HG02763 (cell line): ENCODE results near the gene FAF1.
A peak's percentile ranks its signal among the peaks of the same experiment; 100 is the strongest.

Source experiments
- ATAC-seq: cut with Tn5 transposase; IDR thresholded peaks from one replicate; pipeline ENCODE4 v1.9.1; 2021; ENCODE audit warnings: mild to moderate bottlenecking, moderate library complexity; ENCODE audit not compliant: unreplicated experiment

Gene FAF1

DNA sequence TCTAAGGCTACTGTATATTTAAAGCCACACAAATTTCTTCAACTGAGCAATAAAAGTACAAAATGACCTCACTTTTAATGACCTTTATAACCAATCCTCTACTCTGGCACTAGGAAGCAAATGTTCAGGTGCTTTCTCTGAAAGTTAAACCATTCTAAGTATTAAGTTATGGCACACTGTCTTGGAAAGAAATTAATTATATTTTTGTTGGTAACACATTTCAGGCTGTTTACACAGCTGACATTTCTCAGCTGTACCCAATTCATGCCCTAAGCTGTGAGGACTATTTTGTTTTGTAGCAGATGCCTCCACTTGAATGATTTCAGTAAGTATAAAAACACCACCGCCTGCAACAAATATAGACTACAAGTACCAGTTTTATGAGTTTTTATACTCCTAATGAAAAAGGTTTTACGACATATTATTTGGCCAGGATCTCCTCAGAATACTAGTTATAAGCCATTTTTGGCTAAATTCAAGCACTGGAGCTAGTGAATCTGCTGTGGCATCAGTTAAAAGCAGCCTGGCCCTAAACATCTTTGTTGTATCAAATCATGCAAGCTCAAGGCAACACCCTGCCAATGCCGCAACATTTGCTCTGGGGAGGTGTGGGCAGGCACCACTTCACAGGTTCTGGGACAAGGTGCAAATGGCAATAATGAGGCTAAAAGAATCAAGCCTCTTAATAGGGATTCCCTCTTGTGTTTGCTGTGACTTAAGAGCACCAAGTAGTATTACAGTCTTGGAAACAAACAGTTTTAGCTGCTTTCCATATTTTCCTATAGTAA is 308.4 kb downstream of the FAF1 start:
- ATAC-seq: no peak

DNA sequence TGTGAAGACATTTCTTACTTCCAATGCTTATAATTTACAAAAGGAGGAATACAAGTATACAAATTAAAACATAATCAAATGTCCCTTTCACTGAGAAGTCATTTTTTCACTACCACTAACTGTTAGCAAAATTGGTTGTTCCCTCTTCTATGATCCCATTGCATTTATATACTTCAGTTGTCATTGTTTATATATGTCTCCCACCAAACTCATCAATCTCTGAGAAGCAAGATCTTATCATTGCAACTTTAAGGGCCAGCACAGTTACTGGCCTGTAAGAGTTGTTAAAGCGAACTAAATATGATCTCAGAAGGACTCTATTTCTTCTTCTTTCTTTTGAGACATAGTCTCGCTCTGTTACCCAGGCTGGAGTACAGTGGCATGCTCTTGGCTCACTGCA is 313.5 kb downstream of the FAF1 start:
- no peak for ATAC-seq

DNA sequence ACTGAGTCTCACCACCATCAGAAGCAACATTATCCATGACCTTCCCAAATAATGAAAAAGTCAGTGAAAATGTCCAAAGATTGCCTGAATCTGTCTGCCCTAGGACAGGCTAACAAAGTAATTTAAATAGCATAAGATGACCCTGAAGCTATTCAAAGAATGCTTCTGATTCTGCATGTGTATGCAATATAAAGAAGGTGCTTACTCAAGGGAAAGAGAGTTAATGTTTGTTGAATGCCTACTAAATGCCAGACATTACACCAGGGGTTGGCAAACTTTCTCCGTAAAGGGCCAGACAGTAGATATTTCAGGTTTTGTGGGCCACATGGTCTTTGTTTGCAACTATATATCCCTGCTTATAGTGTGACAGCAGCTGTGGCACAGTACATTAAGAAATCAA is 314.9 kb downstream of the FAF1 start:
- no peak for ATAC-seq

DNA sequence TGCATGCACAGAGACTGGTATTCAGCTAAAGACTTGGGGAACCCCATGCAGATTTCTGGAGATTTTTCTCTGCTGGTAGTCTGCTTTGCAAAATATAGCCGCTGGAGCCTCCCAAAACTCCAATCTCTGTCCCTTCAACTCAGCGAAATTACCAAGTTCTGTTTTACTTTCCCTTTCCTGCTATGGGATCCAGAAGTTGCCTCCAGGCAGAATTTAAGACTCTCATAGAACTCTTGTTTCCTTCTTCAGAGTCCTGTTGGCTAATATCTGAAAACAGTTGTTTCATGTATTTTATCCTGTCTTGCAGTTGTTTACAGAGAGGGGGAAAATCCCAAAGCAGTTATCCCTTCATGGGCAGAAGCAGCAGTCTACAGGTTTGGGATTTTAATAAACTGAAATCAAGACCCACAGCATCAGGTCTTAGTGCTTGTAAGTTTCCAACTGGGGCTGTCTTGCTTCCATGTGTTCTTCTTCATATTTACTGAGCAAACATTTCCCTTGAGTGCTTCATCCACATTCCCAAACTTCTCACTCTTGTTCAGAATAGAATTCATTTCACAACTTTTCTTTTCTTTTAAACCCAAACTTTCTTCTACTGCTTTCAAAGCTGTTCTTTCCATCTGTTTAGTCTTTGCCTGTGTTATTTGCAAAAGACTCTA is 315.5 kb downstream of the FAF1 start:
- ATAC-seq: no peak

DNA sequence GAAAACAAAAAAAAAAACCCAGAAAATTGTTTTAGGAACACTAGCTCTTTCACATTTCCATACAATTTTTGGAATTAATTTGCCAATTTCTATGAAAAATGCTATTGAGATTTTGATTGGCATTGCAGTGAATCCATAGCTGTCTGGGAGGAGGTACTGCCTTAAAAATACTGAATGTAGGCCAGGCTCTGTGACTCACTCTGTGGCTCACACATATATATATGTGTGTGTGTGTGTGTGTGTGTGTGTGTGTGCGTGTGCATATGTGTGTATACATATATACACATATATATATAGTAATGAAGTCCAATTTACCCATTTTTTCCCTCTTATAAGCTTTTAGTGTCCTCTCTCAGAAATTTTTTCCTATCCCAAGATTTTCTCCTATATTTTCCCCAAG is 322.6 kb downstream of the FAF1 start:
- ATAC-seq: no peak

DNA sequence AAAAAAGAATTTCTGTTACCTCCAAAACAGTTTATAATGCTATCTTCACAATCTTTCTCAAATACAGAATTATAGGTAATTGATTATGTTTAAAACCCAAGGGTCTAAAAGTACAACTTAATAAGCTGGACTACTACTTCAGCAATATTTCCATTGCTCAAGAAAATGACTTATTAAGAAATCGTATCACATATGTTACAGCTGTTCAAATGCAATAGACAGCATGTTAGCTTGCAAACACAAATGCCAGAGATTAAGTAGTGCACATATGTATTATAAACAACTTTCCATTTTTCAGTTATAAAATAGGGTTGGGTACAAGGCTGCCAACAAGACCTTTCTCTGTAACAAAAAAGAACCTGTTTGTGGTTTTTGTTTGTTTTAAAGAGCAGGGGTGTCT is 325.8 kb downstream of the FAF1 start:
- no peak for ATAC-seq

DNA sequence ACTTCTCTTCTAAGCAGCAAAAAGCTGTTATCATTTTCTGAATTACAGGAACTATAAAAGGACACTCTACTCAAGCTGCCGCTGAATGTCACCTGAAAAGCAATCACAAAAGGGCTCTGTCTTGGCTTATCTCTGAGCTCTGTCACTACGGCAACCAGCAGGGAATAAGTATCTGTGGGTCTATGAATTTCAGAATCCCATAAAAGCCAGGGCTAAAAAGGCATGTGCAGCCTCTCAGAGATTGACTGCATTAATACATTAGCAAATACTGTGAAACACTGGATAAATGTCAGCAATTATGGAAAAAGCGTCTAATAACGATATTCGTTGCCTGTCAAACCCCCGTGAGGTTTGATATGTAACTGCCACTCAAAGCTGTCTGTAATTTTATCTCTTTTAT is 326.6 kb downstream of the FAF1 start:
- no peak for ATAC-seq

DNA sequence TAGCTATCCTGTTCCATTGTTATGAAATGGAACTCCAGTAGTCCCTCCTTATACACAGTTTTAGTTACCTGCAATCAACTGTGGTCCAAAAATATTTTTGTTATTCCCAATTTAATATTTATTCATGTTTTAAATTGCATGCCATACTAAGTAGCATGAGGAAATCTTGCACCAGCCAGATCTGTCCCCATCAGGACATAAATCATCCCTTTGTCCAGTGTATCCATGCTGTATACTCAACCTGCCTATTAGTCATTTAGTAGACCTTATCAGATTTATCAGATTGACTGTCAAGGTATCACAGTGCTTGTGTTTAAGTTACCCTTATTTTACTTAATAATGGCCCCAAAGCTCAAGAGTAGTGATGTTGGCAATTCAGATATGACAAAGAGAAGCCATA is 328.9 kb downstream of the FAF1 start:
- ATAC-seq: no peak

DNA sequence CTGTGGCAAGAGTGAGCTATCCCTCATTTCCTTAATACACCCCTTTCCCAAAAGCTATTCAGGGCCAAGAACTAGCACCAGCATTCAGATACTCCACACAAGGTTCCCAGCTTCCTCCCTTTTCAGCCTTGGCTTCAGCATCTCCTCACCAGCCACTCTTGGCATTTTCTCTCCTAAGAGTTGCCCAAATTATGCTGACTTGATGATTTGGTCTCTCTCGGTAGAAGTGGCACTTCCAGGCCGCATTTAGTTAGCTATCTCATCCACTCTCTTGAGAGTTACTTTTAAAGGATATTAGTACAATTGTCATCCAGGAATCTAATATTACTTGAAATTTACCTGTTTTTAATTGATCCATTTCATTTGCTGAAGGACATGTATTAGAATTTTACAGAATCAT is 337.8 kb downstream of the FAF1 start:
- no peak for ATAC-seq

DNA sequence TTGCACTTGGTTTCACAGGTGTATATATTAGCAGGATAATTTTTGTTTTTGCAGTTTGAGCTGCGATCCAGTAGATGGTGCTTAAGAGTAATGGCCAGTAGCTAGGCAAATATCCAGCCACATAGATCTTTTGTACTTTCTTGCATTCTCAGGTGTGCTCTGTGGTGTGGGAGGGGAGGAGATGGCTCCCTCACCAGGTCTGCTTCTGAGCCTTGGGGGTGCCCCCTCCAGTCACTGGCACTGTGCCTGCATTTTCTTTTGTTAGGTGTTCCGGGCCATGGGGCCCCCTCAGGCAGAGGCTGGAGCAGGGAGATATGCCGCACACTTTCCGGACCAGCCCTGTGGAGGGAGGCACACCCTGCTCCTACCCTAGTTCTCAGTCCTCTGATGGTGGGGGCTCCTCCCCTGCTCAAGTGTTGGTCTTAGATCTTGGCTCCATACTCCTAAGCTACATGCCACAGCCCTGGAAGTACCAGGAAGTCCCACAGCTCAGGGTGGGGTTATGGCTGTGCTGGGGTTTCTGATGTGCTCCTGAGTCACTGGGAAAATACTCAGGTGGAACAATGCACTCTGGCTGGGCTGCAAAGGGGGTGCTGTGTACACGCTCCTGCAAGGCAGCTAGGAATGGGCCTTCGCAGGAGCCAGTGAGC is 339.3 kb downstream of the FAF1 start:
- no peak for ATAC-seq

DNA sequence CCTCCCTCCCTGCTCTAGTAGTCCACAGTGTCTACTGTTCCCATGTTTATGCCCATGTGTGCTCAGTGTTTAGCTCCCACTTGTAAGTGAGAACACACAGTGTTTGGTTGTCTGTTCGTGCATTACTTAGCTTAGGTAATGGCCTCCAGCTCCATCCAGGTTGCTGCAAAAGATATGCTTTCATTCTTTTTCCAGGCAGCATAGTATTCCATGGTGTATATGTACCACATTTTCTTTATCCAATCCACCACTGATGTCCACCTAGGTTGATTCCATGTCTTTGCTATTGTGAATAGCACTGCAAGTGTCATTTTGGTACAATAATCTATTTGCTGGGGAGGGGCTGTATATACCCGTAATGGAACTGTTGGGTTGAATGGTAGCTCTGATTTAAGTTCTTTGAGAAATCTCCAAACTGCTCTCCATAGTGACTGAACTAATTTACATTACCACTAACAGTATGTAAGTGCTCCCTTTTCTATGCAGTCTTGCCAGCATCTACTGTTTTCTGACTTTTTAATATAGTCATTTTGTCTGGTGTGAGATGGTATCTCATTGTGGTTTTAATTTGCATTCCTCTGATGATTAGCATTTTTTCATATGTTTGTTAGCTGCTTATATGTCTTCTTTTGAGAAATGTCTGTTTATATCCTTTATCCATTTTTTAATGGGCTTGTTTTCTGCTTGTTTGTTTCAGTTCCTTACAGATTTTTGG is 344.9 kb downstream of the FAF1 start:
- no peak for ATAC-seq

DNA sequence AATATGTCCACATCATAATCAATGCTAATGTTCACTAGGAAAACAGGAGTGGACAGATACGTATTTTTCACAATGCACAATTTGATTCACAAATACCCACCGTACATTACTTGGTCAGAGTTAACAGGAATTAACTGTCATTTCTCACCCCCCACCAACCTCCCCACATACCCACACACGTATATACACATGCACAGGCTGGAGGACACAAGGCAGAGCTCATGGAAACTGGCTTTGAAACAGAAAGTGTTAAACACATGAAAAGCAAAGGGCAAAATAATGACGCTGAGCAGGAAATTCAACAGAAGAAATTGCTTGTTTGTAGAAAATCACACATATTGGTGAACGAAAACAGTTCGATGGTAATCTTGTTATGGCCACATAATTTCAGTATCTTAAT is 348.4 kb downstream of the FAF1 start:
- ATAC-seq: no peak

DNA sequence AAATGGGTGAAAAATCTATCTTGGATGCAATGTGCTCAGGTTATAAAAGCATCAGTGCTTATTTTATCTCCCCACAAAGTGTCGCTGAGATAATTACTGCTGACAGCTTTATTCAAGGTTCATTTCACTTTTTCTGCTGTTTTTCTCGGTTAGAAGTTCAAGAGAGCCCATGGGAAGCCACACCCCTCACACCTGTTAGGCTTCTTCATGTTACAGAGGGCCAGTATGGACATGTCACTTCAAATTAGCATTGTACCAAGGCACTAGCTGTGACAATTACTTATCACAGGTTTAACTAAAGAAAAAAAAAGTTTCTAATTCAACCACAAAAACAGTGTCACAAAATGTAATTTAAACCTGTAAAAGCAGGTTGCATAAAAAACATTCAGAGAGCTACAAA is 349.5 kb downstream of the FAF1 start:
- peak; percentile 61 for ATAC-seq

DNA sequence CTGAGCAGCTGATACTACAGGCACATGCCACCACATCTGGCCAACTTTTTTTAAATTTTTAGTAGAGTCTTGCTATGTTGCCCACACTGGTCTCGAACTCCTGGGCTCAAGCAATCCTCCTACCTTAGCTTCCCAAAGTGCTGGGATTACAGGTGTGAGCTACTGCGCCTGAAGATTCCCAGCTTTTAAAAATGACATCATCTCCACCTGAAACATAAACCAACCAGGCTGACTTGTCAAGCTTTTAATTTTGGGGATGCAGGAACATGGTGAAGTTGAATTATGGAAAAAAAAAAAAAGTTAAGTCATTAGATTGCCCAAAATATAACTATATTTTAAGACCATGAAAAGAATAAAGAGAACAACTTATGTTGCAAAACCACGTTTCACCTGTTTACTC is 350.6 kb downstream of the FAF1 start:
- ATAC-seq: no peak

DNA sequence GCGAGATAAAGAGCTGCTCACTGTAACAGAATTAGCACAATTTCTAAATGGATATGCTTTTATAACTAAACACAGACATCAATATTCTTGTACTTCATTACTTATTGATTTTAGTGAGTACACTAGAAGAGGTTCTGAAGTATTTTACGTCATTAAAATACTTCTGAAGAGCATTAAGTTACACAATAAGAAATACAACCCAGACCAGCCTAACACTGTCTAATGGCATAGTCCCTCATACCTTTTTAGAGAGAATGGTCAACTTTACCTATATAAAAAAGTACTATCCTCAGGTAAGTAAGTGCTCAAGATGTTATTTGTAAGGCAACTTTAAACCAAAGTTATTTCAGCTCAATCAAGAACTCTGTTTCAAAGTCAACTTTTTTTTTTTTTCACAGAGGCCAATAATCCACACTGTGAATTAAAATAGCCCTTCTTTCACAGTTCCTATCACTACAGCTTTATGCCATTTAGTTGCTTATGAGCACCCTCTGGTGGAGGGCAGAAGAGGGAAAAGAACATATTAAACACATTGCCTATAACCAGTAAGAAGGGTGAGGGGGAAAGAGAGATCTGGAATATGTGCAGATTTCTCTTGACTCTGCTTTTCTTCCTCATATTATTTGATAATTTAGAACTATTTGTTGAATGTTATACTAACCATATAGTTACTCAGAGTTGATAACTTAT is 354.7 kb downstream of the FAF1 start:
- no peak for ATAC-seq

DNA sequence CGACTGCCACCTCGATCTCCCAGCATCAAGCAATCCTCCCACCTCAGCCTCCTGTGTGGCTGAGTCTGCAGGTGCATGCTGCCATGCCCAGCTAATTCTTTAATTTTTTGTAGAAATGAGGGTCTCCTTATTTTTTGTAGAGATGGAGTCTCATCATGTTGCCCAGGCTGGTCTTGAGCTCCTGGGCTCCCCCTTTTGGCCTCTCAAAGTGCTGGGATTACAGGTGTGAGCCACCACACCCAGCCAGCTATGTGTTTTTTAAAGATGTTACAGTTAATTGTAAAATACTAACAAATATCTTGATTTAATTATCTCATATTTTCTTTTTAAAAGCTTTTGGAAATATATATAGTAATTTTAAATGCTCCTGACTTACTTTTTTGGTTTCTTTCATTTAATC is 355.5 kb downstream of the FAF1 start:
- ATAC-seq: no peak

DNA sequence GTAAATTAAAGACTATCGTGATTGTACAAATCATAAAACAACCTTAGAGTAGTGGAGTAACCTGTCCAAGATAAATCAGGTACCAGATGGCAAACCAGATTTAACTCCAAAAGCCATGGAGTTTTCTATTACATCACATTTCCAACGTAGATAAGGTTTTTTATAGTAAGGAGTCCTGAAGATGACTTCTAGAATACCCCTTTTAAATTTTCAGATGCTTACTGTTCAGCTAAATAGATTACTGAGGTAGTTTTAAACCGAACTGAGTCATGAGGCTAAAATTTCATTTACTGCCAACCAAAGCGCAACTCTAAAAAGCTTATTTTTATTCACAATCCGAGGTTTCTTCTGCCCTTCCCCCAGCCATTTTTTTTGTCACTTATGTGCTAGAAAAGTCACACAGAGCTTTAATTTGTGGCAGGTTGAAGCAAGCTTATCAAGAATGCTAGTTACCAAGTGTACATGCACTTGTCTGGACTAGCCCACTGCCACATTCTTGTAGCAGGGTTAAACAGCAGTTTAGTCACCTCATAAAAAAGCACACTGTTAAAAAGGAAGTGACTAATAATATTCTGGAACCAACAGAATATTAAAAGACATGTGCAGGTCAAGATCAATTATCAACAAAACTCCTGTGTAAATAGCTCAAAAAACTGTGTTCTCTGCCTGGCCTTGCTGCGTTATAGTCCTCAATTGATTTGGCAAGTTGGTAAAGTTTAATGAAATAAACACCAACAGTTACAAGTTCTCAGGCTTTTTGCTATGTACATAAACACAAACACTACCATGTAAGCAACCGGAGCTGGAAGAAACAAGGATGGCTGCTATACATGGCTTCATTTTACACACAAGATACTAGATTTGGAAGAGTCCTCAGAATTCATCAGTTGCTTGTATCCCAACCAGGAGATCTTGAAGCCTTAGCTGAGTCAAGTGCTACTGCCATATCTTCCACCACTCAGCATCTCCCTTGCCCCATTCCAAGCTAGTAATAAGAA is 356.5 kb downstream of the FAF1 start:
- ATAC-seq: no peak

DNA sequence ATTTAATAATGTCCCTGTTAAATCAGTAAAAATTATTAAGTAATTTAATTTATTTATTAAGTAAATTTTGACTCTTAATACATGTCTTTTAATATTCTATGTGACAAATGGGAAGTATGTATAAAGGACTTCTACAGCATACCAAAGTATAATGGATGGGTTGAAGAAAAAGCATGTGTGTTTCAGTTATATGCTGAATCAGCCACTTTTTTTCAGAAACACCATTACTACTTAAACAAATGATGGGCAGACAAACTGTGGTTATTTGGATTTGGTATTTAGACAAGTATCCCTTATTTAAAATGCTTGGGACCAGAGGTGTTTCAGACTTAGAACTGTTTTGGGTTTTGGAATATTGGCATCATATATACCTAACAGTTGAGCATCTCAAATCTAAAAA is 360.5 kb downstream of the FAF1 start:
- no peak for ATAC-seq

DNA sequence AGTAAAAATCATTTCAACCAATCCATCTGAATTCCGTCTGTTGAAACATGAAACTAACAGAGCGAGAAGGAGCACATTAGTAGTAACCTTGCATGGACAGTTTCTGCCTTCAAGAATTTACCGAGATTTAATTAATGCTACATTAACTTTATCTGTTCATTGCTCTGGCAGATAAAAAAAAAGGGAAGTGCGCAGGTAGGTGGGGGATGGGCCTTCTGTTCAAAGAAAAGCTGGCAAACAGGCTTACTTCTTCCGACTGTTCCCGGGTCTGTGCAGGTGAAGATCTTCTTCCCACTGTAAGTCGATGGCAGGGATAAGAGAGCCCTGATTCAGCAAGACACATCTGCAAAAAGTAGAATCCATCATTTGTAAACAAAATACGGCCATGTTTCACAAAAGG is 364.2 kb downstream of the FAF1 start:
- no peak for ATAC-seq

DNA sequence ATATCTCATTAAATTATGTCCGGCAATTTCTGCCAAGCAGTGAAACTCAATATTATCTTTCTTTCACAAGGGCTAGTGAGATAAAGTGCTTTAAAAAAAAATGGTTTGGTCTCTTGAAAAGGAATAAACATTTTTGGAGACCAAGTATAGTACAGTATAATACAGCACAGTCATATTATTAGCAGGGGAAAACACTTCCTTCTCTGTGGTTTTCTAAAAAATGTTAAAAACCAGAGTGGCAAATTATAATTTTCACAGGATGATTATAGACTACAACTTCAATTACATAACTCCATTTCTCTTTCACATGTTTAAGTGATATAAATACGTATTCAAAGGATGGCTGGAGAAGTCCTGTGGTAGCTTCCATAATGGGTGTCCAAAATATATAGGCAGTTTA is 366.6 kb downstream of the FAF1 start:
- no peak for ATAC-seq
